Measurements from ENCODE around the gene SOCS3.
A peak's percentile ranks its signal among the peaks of the same experiment; 100 is the strongest.

SOCS3 gene

GRCh38 chr17:78391051-78391431, 31.2 kb upstream of the SOCS3 start:
- no peak for DNase-seq (ENCODE audit: low read depth in 1 of 2, low spot score in 1 of 2)

- no peak for DNase-seq (ENCODE audit: low read depth in 1 of 2, low spot score in 1 of 2)
Observed at GRCh38 chr17:78390241-78391050, 30.6 kb upstream of the SOCS3 start.

GRCh38 chr17:78387977-78388941, 28.4 kb upstream of the SOCS3 start:
- no peak for DNase-seq (ENCODE audit: low read depth in 1 of 2, low spot score in 1 of 2)

GRCh38 chr17:78384479-78385175, 24.8 kb upstream of the SOCS3 start:
- DNase-seq (ENCODE audit: low read depth in 1 of 2, low spot score in 1 of 2) = no peak

- peak; percentile 32 to 61 for DNase-seq (ENCODE audit: low read depth in 1 of 2, low spot score in 1 of 2)
Observed at GRCh38 chr17:78383725-78384471, 24.0 kb upstream of the SOCS3 start.

GRCh38 chr17:78381601-78382232, 21.8 kb upstream of the SOCS3 start:
- DNase-seq (ENCODE audit: low read depth in 1 of 2, low spot score in 1 of 2) = no peak

- DNase-seq (ENCODE audit: low read depth in 1 of 2, low spot score in 1 of 2) = no peak
Observed at GRCh38 chr17:78380370-78380769, 20.5 kb upstream of the SOCS3 start.

- no peak for DNase-seq (ENCODE audit: low read depth in 1 of 2, low spot score in 1 of 2)
Observed at GRCh38 chr17:78379131-78379491, 19.2 kb upstream of the SOCS3 start.

GRCh38 chr17:78378225-78379130, 18.6 kb upstream of the SOCS3 start, which contains the start of gene PGS1:
TSS of gene PGS1 (plus strand) at chr17:78378649. CDS start at chr17:78378666, 17 bp downstream.
- peak; percentile 71 to 78 for DNase-seq (ENCODE audit: low read depth in 1 of 2, low spot score in 1 of 2)

GRCh38 chr17:78377858-78378224, 18.0 kb upstream of the SOCS3 start:
- no peak for DNase-seq (ENCODE audit: low read depth in 1 of 2, low spot score in 1 of 2)

GRCh38 chr17:78376161-78376560, 16.3 kb upstream of the SOCS3 start:
- DNase-seq (ENCODE audit: low read depth in 1 of 2, low spot score in 1 of 2) = no peak

GRCh38 chr17:78375401-78376151, 15.7 kb upstream of the SOCS3 start:
- DNase-seq (ENCODE audit: low read depth in 1 of 2, low spot score in 1 of 2) = no peak

- no peak for DNase-seq (ENCODE audit: low read depth in 1 of 2, low spot score in 1 of 2)
Observed at GRCh38 chr17:78374631-78375274, 14.9 kb upstream of the SOCS3 start.

- DNase-seq (ENCODE audit: low read depth in 1 of 2, low spot score in 1 of 2) = no peak
Observed at GRCh38 chr17:78374189-78374588, 14.3 kb upstream of the SOCS3 start.

GRCh38 chr17:78372841-78373240, 13.0 kb upstream of the SOCS3 start:
- DNase-seq (ENCODE audit: low read depth in 1 of 2, low spot score in 1 of 2) = no peak

- no peak for DNase-seq (ENCODE audit: low read depth in 1 of 2, low spot score in 1 of 2)
Observed at GRCh38 chr17:78371056-78371455, 11.2 kb upstream of the SOCS3 start.

GRCh38 chr17:78369791-78370381, 10.0 kb upstream of the SOCS3 start:
- DNase-seq (ENCODE audit: low read depth in 1 of 2, low spot score in 1 of 2) = no peak

Data from activated CD4-positive, alpha-beta T cell treated with anti-CD3 and anti-CD28 coated beads, Interleukin-2, amount 50 U/mL, for 24 hours (primary cell).